Body of pancreas (tissue), 4 donors: ENCODE data around the gene RFTN1. TPM values are rescaled to one million over a fixed set of nuclear protein-coding genes. Genes with fewer than 3 reads are reported as not detected.

Experiments used
- ATAC-seq: fragments of 150-250 bp; one replicate; pipeline ENCODE4 v1.9.1; 2016
- DNase-seq, 4 donors: peaks; one replicate each; pipeline ENCODE4 v3.0.0-alpha.2; 2019
- H3K27ac ChIP-seq, 4 donors: fragments of 200-600 bp; sonication (generic); 1 replicate in 3 of 4; 2 replicates in 1 of 4; pipeline versions ENCODE4 v1.5.1 to v1.6.1; 2016 to 2019; ENCODE audit warnings: mild to moderate bottlenecking in 1 of 4, mixed read lengths in 1 of 4, moderate library complexity in 1 of 4
- H3K27me3 ChIP-seq, 2 donors: fragments of 200-600 bp; sonication (generic); one replicate each; pipeline ENCODE4 v1.6.0; 2016; ENCODE audit warnings: mild to moderate bottlenecking in 1 of 2
- H3K36me3 ChIP-seq, 2 donors: fragments of 200-600 bp; sonication (generic); replicated peaks in 1 of 2; 2 replicates each; pipeline ENCODE4 v1.5.1; 2016; ENCODE audit warnings: low read depth in 2 of 2; ENCODE audit not compliant: insufficient read depth in 1 of 2
- H3K4me1 ChIP-seq: fragments of 200-600 bp; sonication (generic); one replicate; pipeline ENCODE4 v1.6.0; 2016
- H3K4me3 ChIP-seq, 2 donors: fragments of 200-600 bp; sonication (generic); 1 replicate in 1 of 2; 2 replicates in 1 of 2; pipeline ENCODE4 v1.5.1; 2016 to 2019
- H3K9me3 ChIP-seq, 3 donors: fragments of 200-600 bp; sonication (generic); 1 replicate in 2 of 3; 2 replicates in 1 of 3; pipeline ENCODE4 v1.5.1; 2016
- POLR2A ChIP-seq, 3 donors: fragments of 450-650 bp; IDR thresholded peaks; one replicate each; pipeline ENCODE4 v1.6.1; 2016; ENCODE audit warnings: antibody characterized with exemption in 3 of 3, mild to moderate bottlenecking in 2 of 3
- WGBS, 2 donors: methylation state at CpG; one replicate each; pipeline ENCODE4 v1.1.5; 2017; 5-methylcytosine and 5-hydroxymethylcytosine counted together
- intact Hi-C: fragments of 100-400 bp; cut with DNase I; formaldehyde crosslinking; loops from one replicate; pipeline ENCODE4 v1.15.1; 2023
- total RNA-seq, 2 donors: library from RNA; depleted of rRNA; stranded (reverse); fragments of >200 nt; gene quantifications; one replicate each; pipeline ENCODE4 v1.1.0, GENCODE V29; 2016
- TF ChIP-seq, protein P1 (sequence below), 7 experiments: fragments of 450-650 bp in 4 of 7; fragments of 200-600 bp in 3 of 7; sonication (generic) in 3 of 7; IDR thresholded peaks; one replicate each; pipeline ENCODE4 v1.5.1; 2016 to 2019; ENCODE audit warnings: antibody characterized with exemption in 7 of 7

The RFTN1 gene
- total RNA-seq, 2 donors from 2014 or later, result 6.5 to 28.0 TPM

DNA sequence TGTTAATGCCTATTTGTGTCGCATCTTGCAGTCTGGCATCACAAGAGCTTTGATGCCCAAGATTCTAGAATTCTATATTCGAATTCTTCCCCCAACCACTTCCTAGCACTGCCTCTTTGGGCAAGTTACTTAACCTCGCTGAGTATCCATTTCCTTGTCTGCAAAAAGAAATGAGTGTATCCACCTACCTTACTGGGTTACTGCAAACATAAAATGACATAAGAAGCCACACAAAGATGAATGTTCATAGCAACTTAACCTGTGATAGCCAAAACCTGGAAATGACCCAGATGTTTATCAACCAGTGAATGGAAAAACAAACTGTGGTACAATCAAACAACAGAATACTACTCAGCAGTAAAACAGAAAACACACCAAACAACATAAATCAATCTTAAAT lies 24.9 kb downstream of the RFTN1 start:
- no peak for TF ChIP-seq POLR2A (IDR thresholded peaks at IDR 0.05)
- TF ChIP-seq, protein P1, sequence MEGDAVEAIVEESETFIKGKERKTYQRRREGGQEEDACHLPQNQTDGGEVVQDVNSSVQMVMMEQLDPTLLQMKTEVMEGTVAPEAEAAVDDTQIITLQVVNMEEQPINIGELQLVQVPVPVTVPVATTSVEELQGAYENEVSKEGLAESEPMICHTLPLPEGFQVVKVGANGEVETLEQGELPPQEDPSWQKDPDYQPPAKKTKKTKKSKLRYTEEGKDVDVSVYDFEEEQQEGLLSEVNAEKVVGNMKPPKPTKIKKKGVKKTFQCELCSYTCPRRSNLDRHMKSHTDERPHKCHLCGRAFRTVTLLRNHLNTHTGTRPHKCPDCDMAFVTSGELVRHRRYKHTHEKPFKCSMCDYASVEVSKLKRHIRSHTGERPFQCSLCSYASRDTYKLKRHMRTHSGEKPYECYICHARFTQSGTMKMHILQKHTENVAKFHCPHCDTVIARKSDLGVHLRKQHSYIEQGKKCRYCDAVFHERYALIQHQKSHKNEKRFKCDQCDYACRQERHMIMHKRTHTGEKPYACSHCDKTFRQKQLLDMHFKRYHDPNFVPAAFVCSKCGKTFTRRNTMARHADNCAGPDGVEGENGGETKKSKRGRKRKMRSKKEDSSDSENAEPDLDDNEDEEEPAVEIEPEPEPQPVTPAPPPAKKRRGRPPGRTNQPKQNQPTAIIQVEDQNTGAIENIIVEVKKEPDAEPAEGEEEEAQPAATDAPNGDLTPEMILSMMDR (IDR thresholded peaks at IDR 0.05), result no peak
- ATAC-seq (no peak), DNase-seq (no peak)
- Histone ChIP-seq H3K27ac (no peak overlapping the region), H3K9me3 (no peaks in the 10 kb centered on the region), H3K36me3 (no peaks in the 10 kb centered on the region), H3K4me1 (no peaks in the 10 kb centered on the region), H3K4me3 (no peak overlapping the region), H3K27me3 (no peaks in the 10 kb centered on the region)
- intact Hi-C loops, result no loop called here
- 74 to 84% methylated on average over 3 of the region's 3 CpGs for WGBS, 2 donors

DNA sequence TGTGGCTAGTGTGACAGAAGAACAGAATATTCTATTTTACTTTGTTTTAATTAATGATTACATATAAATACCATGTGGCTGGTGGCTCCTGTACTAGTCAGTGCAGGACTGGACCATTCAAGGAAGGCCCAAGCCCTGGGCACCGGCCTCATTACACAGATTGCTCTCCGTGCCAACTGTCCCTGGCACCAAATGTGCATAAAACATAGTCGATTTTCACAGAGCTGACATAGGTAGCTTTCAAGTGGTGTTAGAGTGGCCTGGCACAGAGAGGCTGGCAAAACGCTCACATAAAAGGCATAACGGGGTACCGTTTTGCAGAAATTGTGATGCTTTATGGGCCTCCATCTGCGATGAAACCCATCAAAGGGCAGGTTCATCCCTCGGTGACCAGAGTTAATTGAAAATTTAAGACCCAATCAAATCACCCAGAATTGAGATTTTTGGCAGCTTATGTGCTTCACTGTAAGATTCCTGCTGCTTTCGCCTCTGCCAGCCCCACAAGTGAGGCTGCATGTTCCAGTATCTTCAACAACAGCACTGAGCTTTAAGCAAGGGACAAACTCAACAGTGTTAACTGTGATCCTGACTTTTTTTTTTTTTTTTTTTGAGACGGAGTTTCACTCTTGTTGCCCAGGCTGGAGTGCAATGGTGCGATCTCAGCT lies 25.9 kb downstream of the RFTN1 start:
- no peak overlapping the region for H3K27ac ChIP-seq
- WGBS, 2 donors, result 90 to 92% methylated on average over 11 of the region's 11 CpGs
- no peaks in the 10 kb centered on the region for H3K9me3 ChIP-seq

DNA sequence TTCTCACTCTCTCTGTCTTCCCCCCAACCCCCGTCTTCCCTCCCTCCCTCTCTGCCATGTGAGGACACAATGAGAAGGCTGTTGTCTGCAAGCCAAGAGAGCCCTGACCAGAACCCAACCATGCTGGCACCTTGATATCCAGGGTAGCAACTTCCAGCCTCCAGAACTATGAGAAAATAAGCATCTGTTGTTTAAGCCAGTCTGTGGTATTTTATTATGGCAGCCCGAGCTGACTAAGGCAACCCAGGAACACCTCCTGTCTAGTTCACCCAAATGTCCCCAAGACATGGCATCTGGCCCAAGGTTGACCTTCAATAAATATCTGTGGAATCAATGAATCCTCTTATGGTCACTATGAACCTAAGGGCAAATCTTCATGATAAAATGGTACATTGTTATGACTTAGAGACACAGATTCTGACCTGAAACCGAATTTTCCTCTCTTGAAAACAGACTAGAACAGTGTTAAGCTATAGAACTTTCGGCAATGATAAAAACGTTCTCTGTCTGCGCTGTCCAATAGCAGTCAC lies 26.5 kb downstream of the RFTN1 start:
- H3K27me3 ChIP-seq, result no peaks in the 10 kb centered on the region
- no peak for TF ChIP-seq POLR2A (IDR thresholded peaks at IDR 0.05)
- TF ChIP-seq, protein P1 (IDR thresholded peaks at IDR 0.05), result no peak
- 62 to 69% methylated on average over 6 of the region's 6 CpGs for WGBS, 2 donors
- no peaks in the 10 kb centered on the region for H3K9me3 ChIP-seq
- H3K27ac ChIP-seq, result no peak overlapping the region
- no peaks in the 10 kb centered on the region for H3K36me3 ChIP-seq
- intact Hi-C loops, result no loop called here
- H3K4me3 ChIP-seq, result no peak overlapping the region
- DNase-seq, result peak in 2 of 4 donors; percentile 6 to 15
- no peak for ATAC-seq
- H3K4me1 ChIP-seq, result peaks cover under 1% of the 10 kb centered on the region

More for the DNA sequence above, 25.9 kb downstream of the RFTN1 start:
- DNase-seq, result no peak
- Histone ChIP-seq H3K4me3 (no peak overlapping the region), H3K4me1 (no peaks in the 10 kb centered on the region), H3K36me3 (no peaks in the 10 kb centered on the region), H3K27me3 (no peaks in the 10 kb centered on the region)
- TF ChIP-seq, protein P1 (IDR thresholded peaks at IDR 0.05), result no peak
- ATAC-seq, result no peak
- intact Hi-C loops, result no loop called here

DNA sequence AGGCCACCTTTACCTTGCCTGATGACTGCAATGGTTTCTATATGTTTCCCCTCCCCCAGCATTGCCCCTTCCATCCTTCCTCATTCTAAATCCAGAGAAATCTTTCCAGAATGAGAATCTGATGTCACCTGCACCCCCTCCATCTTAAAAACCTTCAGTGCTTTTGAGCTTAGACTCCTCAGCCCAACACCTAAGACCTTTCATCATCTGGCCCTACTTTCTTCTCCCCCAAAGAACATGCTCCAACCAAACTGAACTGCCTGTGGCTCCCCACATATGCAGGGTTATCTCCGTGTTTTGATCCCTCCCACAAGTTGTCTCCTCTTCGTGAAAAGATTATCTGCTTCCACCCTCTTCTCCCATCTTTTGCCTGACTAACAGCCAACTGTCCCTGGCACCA lies 27.3 kb downstream of the RFTN1 start:
- ATAC-seq (no peak), DNase-seq (no peak)
- Histone ChIP-seq H3K27me3 (no peaks in the 10 kb centered on the region), H3K4me3 (no peak overlapping the region), H3K9me3 (no peaks in the 10 kb centered on the region), H3K36me3 (no peaks in the 10 kb centered on the region), H3K4me1 (peaks cover 5% of the 10 kb centered on the region), H3K27ac (no peak overlapping the region)
- intact Hi-C loops, result no loop called here
- no peak for TF ChIP-seq POLR2A (IDR thresholded peaks at IDR 0.05)
- TF ChIP-seq, protein P1 (IDR thresholded peaks at IDR 0.05), result no peak
- WGBS, 2 donors, result 82 to 85% methylated on average over 2 of the region's 2 CpGs
